AG10803 (cell line): ENCODE results near the gene NUP133.

Experiments
- DNase-seq: peaks from one replicate; pipeline ENCODE4 v3.0.0; 2010; ENCODE audit warnings: low read depth
- H3K4me3 ChIP-seq: 2 replicates; pipeline ENCODE4 v1.5.1; 2011; ENCODE audit warnings: mild to moderate bottlenecking, low read length, control low read depth
- TF ChIP-seq, protein P1 (sequence below): conservative IDR thresholded peaks from 2 replicates; pipeline ENCODE4 v1.5.1; 2011; ENCODE audit warnings: mild to moderate bottlenecking, low read length, control low read depth, inconsistent platforms

Gene NUP133

DNA sequence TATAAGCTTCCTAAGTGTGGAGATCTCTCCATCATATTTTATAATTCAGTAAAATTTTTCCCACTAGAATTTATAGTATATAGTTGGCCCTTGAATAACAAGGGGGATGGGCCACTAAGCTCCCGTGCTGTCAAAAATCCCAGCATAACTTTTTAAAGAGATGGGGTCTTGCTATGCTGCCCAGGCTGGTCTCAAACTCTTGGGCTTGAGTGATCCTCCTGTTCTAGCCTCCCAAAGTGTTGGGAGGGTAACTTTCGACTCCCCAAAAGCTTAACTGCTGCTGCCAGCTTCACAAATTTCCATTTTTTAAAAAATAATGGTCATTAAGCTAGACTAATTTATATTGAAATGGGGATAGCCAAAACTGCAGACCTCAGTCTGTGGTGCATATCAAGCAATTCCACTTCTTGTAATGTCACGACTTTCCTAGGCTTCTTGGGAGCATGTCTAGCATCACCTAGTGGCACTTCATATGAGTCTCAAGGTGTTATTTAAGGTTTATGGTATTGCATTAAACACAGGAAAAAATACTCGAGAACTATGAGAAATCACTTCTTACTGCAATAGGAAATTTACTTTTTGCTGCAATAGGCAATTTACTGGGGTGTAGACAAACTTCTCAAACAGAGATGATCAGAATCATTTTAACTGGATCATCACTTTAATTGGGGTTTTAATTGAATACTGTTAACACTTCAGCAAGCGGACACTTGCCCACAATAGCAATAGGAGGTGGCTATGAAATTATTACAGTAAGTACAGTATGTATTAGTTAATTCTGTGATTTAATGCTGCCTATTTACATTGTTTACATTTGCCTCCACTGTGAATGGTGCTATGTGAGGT lies 55.0 kb downstream of the NUP133 start:
- H3K4me3 ChIP-seq = no peak overlapping the region
- TF ChIP-seq, protein P1, sequence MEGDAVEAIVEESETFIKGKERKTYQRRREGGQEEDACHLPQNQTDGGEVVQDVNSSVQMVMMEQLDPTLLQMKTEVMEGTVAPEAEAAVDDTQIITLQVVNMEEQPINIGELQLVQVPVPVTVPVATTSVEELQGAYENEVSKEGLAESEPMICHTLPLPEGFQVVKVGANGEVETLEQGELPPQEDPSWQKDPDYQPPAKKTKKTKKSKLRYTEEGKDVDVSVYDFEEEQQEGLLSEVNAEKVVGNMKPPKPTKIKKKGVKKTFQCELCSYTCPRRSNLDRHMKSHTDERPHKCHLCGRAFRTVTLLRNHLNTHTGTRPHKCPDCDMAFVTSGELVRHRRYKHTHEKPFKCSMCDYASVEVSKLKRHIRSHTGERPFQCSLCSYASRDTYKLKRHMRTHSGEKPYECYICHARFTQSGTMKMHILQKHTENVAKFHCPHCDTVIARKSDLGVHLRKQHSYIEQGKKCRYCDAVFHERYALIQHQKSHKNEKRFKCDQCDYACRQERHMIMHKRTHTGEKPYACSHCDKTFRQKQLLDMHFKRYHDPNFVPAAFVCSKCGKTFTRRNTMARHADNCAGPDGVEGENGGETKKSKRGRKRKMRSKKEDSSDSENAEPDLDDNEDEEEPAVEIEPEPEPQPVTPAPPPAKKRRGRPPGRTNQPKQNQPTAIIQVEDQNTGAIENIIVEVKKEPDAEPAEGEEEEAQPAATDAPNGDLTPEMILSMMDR = peak; percentile 57
- peak; percentile 43 for DNase-seq

DNA sequence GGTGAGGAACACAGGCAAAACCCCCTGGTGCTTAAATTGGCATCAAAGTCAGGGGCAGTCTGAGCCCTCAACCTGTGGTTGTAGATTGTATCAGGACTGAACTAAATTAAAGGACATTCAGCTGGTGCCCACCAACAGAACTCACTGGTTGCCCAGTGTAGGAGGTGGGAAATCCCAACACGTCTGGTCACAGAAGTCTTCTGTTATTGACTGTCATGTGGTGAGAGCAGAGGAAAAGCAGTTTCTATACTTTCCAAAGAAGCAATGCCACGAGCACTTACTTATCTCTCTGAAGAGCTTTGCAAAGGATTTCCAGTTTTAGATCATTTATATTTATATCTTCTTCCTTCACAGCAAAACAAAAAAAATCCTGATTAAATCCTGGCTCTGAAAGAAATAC lies 59.3 kb downstream of the NUP133 start:
- no peak overlapping the region for H3K4me3 ChIP-seq
- TF ChIP-seq, protein P1 = no peak
- no peak for DNase-seq

DNA sequence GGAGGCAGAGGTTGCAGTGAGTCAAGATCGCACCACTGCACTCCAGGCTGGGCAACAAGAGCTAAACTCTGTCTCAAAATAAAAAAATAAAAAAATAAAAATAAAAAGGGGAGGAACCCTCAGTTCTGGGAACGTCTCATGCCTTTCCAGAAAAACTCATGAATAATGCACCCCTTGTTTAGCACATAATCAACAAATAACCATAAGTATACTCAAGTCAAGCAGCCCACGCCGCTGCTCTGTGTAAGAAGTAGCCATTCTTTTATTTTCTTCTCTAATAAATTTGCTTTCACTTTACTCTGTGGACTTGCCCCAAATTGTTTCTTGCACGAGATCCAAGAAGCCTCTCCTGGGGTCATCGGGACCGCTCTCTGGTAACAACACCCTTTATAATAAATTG lies 59.8 kb downstream of the NUP133 start:
- no peak for DNase-seq
- TF ChIP-seq, protein P1 = no peak
- no peak overlapping the region for H3K4me3 ChIP-seq

DNA sequence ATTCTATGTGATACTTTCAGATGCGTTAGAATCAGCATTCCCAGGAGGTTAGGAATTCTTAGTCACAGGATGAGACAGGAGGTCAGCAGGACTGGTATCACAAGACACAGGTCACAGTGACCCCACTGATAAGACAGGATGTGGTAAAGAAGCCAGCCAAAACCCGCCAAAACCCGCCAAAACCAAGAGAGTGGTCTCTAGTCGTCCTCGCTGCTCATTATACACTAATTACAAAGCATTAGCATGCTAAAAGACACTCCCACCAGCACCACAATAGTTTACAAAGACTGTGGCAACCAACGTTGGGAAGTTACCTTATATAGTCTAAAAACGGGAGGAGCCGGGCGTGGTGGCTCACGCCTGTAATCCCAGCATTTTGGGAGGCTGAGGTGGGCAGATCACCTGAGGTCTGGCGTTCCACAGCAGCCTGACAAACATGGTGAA lies 60.3 kb downstream of the NUP133 start:
- TF ChIP-seq, protein P1 = no peak
- H3K4me3 ChIP-seq = no peak overlapping the region
- no peak for DNase-seq

DNA sequence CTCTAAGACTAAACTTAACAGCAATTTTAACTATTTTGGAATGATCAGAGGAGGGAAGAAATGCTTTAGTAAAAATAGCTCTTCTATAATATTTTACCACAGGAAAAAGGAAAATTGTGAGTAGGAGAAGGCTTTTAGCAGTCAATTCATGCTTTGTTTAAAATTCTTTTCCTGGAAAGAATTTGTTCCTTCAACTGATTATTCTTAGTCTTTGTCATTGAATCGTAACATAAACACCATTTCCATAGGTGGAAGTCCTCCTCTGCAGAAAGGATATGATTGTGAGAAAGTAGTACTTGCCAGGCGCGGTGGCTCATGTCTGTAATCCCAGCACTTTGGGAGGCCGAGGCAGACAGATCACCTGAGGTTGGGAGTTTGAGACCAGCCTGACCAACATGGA lies 62.3 kb downstream of the NUP133 start:
- TF ChIP-seq, protein P1 = no peak

DNA sequence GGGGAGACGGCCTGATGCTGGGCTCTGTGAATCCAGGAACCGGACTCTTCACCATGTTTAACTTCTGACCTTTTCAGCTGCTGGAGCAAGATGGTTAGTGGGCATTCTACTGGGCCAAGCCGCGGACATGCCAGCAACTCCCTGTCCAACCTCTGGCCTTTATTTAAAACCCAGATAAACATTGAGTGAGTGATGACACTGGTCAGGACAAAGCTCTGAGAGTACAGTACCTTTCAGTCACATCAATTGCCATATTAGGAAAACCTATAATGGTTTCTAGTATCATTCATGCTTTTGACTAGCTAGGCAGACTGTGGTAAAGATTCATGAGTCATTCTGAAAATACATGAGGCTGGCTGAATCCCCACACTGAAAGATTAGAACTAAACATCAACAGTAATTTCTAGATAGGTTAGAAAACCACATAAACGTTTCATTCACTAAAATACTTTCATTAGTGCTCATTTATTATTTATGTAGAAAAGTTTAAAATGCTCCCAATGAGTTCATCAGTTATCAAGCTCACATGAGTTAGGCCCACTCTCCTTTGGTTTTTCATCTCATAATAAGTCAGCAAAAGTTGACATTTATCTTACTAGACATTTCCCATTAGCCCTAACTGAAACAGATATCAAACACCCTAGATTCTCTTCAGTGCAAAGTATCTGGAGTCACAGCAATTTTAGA lies 67.1 kb downstream of the NUP133 start:
- H3K4me3 ChIP-seq = no peak overlapping the region
- TF ChIP-seq, protein P1 = no peak
- peak; percentile 42 for DNase-seq

More for the DNA sequence above, 62.3 kb downstream of the NUP133 start:
- DNase-seq = no peak
- H3K4me3 ChIP-seq = no peak overlapping the region
